ENCODE results near the gene ULK4.

The ULK4 gene

GRCh38 chr3:41239587-41239986 is 722.3 kb downstream of the ULK4 start:
- no peak for DNase-seq (ENCODE audit: low read depth in 2 of 2, low spot score in 1 of 2)

- DNase-seq (ENCODE audit: low read depth in 2 of 2, low spot score in 1 of 2): no peak
Observed at GRCh38 chr3:41237907-41238306, 724.0 kb downstream of the ULK4 start.

GRCh38 chr3:41236228-41236627 is 725.7 kb downstream of the ULK4 start:
- DNase-seq (ENCODE audit: low read depth in 2 of 2, low spot score in 1 of 2): no peak

- DNase-seq (ENCODE audit: low read depth in 2 of 2, low spot score in 1 of 2): no peak
Observed at GRCh38 chr3:41234823-41235721, 726.8 kb downstream of the ULK4 start.

GRCh38 chr3:41224120-41224806 is 737.6 kb downstream of the ULK4 start:
- no peak for DNase-seq (ENCODE audit: low read depth in 2 of 2, low spot score in 1 of 2)

GRCh38 chr3:41223691-41224090 is 738.2 kb downstream of the ULK4 start:
- DNase-seq (ENCODE audit: low read depth in 2 of 2, low spot score in 1 of 2): no peak

- DNase-seq (ENCODE audit: low read depth in 2 of 2, low spot score in 1 of 2): no peak
Observed at GRCh38 chr3:41223078-41223477, 738.8 kb downstream of the ULK4 start.

GRCh38 chr3:41222501-41222900 is 739.4 kb downstream of the ULK4 start:
- no peak for DNase-seq (ENCODE audit: low read depth in 2 of 2, low spot score in 1 of 2)

- no peak for DNase-seq (ENCODE audit: low read depth in 2 of 2, low spot score in 1 of 2)
Observed at GRCh38 chr3:41222012-41222411, 739.9 kb downstream of the ULK4 start.

- DNase-seq (ENCODE audit: low read depth in 2 of 2, low spot score in 1 of 2): no peak
Observed at GRCh38 chr3:41220906-41221677, 740.8 kb downstream of the ULK4 start.

GRCh38 chr3:41219424-41219823 is 742.5 kb downstream of the ULK4 start:
- DNase-seq (ENCODE audit: low read depth in 2 of 2, low spot score in 1 of 2): no peak

- no peak for DNase-seq (ENCODE audit: low read depth in 2 of 2, low spot score in 1 of 2)
Observed at GRCh38 chr3:41216993-41217392, 744.9 kb downstream of the ULK4 start.

GRCh38 chr3:41216422-41216821 is 745.5 kb downstream of the ULK4 start:
- DNase-seq (ENCODE audit: low read depth in 2 of 2, low spot score in 1 of 2): no peak

- no peak for DNase-seq (ENCODE audit: low read depth in 2 of 2, low spot score in 1 of 2)
Observed at GRCh38 chr3:41213588-41213987, 748.3 kb downstream of the ULK4 start.

- no peak for DNase-seq (ENCODE audit: low read depth in 2 of 2, low spot score in 1 of 2)
Observed at GRCh38 chr3:41212088-41212487, 749.8 kb downstream of the ULK4 start.

GRCh38 chr3:41210966-41211365 is 750.9 kb downstream of the ULK4 start:
- no peak for DNase-seq (ENCODE audit: low read depth in 2 of 2, low spot score in 1 of 2)

GRCh38 chr3:41209646-41210045 is 752.3 kb downstream of the ULK4 start:
- DNase-seq (ENCODE audit: low read depth in 2 of 2, low spot score in 1 of 2): no peak

- no peak for DNase-seq (ENCODE audit: low read depth in 2 of 2, low spot score in 1 of 2)
Observed at GRCh38 chr3:41208507-41209220, 753.2 kb downstream of the ULK4 start.

GRCh38 chr3:41207355-41207754 is 754.5 kb downstream of the ULK4 start:
- DNase-seq (ENCODE audit: low read depth in 2 of 2, low spot score in 1 of 2): no peak

GRCh38 chr3:41205591-41205990 is 756.3 kb downstream of the ULK4 start:
- no peak for DNase-seq (ENCODE audit: low read depth in 2 of 2, low spot score in 1 of 2)

- no peak for DNase-seq (ENCODE audit: low read depth in 2 of 2, low spot score in 1 of 2)
Observed at GRCh38 chr3:41204369-41204768, 757.5 kb downstream of the ULK4 start.

All from stimulated activated CD8-positive, alpha-beta memory T cell treated with anti-CD3 and anti-CD28 coated beads, Interleukin-4, amount 100 ng/mL, for 4 hours (primary cell).